NCI-H345 (cell line): ENCODE measurements around the gene ADAM11.
"Not testable (repeated sequence)": the region's sequence is repeated elsewhere in the genome, so short reads cannot be mapped to it uniquely, and the experiment has no call there.

ENCODE experiments used
- DNase-seq: peaks from one replicate; lab custom pipeline; 2025; lab: John Stamatoyannopoulos, UW

The ADAM11 gene

DNA sequence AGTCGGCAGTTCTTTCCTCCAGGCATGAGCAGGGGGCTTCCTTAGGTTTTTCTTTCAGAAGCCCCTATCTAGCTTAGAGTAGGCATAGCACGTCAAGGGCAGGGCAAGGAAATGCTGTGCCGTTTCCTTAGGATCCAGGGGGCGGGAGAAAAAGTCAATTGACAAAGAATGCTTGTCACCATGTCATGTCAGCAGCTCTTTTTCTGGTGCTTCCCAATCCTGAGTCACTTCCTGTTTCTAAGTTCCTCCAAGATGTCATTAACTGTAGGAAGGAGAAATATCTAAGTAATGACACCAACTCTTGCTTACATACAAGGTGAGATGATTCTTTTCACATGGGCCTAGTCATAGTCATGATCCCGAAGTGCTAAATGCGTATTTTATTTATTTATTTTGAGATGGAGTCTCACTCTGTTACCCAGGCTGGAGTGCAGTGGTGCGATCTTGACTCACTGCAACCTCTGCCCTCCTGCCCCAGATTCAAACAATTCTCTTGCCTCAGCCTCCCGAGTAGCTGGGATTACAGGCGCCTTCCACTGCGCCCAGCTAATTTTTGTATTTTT lies 36.1 kb downstream of the ADAM11 start:
- DNase-seq, result no peak

DNA sequence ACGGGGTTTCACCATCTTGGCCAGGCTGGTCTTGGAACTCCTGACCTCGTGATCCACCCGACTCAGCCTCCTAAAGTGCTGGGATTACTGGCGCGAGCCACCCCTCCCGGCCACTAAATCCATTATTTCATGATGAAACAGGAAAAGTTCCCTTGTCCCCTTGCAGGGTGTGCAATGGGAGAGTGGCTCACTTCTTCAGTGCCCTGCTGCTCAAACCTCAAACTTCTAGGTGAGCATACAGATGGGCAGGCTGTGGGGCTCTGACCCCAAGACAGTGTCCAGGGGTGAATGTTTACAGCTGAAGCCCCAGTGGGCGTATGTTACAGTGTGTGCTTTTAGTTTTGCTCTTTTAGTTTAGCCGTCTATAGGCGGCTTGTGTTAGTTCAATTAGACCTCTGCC lies 36.6 kb downstream of the ADAM11 start:
- DNase-seq, result no peak

DNA sequence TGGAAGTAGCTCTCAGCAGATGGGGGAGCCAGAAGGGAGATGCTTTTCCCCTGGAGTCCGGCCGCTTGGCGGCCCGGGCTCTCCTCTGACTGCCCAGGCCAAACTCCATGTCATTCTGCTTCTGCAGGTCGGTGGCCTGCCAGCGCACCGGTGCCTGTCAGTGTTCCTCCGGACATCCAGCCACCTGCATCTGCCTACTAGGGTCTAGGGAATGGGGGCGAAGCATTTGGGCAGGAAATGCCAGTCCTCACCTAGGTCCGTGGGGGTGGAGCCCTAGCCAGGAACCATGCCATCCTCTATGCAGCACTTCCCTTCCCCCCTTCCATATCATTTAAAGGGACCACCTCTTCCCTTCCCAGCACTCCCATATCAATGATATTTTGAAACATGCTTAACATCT lies 37.1 kb downstream of the ADAM11 start:
- DNase-seq, result no peak

DNA sequence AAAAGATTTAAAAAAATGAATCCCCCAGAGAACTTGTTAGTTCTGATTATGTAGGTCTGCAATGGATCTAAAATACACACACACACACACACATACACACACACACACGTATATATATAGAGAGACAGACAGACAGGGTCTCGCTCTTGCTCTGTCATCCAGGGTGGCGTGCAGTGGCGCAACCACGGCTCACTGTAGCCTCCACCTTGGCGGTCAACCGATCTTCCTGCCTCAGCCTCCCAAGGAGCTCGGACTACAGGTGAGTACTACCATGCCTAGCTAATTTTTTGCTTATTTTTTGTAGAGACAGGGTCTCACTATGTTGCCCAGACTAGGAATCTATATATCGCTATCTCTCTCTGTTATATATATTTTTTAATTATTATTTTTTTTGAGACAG lies 37.9 kb downstream of the ADAM11 start:
- no peak for DNase-seq

DNA sequence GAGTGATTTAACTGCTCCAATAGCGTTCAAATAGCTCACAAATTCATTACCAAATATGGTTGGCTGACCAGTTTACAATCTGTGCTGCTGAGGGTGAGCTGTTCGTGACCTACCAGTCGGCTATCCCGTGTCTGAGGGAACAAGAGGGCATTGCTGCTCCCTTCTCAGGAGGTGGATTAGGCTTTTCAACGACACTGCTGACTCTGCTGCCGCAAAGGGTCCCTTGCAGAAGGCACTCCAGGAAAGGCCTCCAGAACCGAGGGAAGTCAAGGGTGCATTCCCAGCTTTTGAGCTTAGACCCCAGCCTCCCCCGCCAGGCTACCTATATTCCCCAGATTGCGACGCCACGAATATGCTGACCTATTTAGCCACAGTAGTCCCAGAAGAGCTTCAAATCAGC lies 39.0 kb downstream of the ADAM11 start:
- no peak for DNase-seq

DNA sequence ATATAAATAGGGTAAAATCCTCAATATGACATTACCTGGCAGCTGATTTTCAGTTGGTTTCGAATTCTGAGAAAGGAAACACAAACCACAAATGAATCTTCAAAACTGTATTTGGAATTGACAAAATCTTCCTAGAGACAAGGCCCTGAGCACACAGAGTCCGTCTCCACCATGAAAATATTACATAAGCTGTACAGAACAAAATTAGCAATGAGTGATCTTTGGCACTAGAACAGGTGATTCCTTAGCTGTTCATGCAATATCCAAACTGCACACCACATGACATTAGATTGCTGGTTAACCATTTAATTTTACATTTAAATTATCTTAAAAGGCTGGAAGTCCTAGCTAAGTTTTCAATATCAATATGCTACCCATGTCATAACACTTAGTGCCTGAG lies 39.6 kb downstream of the ADAM11 start:
- DNase-seq, result no peak

DNA sequence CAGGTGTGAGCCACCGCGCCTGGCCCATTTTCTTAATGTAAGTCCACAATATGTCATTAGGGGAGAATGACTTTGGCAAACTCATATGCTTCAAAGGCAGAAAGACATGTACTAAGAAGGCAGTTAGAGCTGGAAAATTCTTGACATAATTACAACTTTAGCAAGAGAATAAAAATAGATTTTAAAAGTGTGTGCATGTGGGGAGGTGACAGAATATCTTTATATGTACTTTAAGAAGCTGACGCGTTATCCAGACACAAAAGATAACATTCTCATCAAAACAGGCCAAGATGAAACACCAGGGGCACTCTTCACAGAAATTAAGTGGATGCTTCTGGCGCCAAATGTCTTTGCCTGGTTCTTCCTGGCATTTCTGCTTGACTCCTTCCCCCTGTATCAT lies 43.1 kb downstream of the ADAM11 start:
- DNase-seq, result no peak

DNA sequence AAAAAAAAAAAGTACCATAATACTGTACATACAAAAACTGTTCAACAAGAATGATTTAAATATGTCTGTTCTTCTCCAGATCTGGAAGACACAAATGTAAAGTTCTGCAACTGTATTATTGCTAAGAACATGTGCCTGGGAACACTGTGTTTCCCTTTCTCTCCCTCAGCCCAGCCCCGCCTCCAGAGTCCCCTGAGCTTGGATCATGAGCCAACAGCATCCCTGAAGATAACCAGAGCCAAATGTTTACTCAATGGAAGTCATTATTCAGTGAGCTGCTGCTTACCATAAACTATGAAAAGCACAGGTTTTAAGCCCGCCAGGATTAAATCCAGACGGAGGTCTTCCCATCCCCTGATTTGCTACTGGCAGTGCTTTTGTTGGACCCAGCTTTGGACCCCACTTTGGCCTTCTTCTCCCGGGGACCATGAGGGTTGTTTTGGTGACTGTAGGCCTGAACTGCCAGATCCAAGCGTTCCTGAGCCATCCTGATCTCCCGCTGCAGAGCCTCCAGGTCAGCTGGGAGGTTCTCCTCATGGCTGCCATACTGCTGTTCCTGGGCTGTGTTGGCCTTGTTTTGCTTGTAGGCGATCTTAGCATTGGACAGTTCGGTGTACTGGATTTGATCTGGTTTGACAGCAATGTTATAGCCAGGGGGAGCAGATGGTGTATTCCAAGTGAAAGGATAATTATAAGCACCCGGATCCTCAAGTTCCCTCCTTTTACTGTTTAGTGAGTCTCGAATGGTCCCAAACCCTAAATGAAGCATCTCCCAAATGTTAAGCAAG lies 45.7 kb downstream of the ADAM11 start:
- no peak for DNase-seq

DNA sequence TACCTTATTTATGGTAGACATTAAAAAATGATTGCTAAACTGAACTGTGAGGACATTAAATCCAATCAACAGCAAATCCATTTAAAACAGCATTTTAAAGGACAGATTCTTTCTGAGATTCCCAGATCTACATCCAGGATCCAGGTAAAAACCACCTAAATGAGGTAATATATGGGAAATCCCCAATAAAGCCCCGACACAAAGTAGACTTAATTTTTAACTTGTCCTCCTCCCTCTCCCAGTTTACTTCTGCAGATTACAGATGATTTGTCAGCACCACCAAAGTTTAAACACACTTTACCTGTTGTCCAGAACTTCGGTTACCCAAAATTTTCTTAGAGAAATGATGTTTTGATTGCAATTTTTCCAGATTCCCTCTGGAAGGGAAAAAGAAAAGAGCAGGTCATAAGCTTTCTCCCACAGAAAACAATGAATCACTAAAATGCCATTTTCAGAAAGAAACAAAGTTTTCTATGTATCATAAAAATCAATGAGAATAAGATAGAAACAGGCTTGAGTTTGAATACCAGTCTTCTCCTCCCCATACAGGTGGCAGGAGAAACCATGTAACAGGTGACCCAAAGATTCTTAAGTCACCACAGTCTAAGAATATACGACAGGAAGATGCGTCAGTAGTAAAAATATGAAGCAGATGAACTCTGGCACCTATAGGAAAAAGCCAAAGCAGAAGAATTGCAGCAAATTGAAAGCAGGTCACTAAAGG lies 48.5 kb downstream of the ADAM11 start:
- no peak for DNase-seq

DNA sequence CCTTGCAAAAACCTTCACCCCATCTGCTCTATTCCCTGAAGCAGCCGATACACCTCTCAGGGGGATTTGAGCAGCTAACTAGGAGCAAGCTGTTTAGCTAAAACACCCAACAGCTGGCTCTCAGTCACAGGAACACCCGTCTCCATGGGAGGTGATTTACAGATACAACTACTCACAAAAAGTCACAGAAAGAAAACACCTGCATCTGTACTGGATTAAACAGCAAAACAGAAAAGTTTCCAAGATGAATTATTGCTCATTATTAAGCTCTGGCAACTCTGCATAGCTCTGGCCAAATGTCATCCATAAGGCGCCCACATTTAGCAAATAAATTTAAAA lies 49.0 kb downstream of the ADAM11 start:
- no peak for DNase-seq

DNA sequence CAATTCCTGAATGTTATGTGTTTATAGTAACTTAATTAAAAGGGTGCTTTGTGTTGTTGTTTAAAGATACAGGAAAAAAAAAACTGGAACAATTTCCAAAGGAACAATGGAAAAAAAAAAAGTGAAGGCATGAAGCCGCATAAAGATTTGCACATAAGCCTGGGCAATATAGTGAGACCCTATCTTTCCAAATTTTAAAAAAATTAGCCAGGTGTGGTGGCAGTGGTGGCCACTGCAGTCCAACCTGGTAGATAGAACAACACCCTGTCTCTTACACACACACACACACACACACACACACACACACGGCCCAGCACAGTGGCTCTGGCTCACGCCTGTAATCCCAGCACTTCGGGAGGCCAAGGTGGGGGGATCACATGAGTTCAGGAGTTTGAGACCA lies 49.4 kb downstream of the ADAM11 start:
- no peak for DNase-seq

DNA sequence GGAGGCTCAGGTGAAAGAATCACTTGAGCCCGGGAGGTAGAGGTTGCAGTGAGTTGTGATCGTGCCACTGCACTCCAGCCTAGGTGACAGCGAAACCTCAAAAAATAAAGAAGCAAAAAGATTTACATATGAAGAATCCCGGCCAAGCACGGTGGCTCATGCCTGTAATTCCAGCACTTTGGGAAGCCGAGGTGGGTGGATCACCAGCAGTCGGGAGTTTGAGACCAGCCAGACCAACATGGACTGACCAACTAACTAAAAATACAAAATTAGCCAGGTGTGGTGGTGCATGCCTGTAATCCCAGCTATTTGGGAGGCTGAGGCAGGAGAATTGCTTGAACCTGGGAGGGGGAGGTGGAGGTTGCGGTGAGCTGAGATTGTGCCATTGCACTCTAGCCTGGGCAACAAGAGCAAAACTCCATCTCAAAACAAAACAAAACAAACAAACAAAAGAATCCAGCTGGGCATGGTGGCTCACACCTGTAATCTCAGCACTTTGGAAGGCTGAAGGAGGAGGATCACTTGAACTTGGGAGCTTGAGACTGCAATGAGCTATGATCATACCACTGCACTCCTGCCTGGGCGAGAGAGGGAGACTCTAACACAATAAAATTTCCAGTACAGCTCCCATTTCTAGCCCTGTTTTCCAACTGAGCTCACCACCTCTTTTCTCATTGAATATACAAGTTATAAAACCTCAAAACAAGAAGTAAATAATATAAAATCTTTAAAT lies 50.0 kb downstream of the ADAM11 start:
- not testable (repeated sequence) for DNase-seq

DNA sequence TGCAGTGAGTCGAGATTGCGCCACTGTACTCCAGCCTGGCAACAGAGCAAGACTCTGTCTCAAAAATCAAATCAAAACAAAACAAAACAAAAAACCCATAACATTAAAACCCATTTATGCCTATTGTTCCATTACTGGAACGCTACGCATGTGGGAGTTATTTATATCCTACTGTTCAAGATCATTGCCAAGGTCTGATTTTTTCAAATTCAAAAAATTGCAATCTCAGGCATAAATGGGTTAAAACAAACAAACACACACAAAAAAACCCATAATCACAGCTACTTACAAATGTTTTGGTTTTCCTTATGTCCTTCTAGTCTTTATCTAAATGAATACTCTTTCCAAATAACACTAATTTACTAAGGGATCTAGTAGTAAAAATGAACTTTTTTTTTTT lies 53.5 kb downstream of the ADAM11 start:
- no peak for DNase-seq

DNA sequence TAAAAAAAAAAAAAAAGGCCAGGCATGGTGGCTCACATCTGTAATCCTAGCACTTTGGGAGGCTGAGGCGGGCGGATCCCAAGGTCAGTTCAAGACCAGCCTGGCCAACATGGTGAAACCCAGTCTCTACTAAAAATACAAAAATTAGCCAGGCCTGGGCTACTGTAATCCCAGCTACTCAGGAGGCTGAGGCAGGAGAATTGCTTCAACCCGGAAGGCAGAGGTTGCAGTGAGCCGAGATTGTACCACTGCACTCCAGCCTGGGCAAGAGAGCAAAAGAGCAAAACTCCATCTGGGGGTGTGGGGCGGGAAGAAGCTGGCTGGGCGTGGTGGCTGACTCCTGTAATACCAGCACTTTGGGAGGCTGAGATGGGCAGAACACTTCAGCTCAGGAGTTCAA lies 59.7 kb downstream of the ADAM11 start:
- DNase-seq, result not testable (repeated sequence)

DNA sequence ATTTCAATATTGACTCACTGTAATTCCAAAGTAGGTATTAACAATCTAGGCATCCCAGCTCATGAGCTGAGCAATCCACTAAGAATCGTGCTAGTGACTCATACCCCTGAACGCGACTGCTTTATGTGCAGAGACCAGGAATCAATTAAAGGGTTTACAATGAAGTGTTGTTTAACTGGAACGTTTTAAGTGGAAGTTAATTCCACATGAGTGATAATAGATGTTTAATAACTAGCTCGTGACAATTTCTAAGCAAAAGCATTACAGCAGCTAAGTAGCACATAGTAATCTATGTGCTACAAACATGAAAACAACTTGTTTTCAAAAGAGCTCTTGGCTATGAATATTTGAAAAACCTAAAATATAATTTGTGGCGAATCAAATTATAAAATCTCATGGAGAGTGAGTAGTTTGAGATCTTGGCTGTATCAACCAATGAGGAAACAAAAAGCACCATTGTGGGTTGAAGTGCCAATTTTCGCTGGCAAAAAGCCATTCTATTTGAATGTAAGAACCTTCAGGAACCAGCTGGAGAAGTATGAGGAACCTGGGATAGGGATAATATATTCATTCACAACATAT lies 61.9 kb downstream of the ADAM11 start:
- peak; percentile 81 for DNase-seq

DNA sequence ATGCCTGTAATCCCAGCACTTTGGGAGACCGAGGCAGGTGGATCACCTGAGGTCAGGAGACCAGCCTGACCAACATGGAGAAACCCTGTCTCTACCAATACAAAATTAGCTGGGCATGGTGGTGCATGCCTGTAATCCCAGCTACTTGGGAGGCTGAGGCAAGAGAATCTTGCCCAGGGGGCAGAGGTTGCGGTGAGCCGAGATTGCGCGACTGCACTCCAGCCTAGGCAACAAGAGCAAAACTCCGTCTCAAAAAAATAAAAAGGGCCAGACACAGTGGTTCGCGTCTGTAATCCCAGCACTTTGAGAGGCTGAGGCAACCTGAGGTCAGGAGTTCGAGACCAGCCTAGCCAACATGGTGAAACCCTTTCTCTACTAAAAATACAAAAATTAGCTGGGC lies 66.4 kb downstream of the ADAM11 start:
- not testable (repeated sequence) for DNase-seq

DNA sequence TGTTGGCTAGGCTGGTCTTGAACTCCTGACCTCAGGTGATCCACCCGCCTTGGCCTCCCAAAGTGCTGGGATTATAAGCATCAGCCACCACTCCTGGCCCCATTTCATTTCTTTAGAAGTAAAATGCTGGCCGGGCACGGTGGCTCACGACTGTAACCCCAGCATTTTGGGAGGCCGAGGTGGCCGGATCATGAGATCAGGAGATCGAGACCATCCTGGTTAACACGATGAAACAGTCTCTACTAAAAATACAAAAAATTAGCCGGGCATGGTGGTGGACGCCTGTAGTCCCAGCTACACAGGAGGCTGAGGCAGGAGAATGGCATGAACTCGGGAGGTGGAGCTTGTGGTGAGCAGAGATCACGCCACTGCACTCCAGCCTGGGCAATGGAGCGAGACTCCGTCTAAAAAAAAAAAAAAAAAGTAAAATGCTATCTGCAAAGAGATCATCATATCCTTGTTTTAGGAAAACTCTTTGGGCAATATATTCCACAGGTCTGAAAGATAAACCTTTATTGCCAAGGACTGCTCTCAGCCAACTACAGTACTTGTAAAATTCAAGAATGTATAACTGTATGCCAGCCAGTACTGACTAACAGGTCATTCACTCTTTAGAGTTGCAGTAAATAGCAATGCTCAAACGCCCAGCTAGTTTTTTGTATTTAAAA lies 67.5 kb downstream of the ADAM11 start:
- no peak for DNase-seq

DNA sequence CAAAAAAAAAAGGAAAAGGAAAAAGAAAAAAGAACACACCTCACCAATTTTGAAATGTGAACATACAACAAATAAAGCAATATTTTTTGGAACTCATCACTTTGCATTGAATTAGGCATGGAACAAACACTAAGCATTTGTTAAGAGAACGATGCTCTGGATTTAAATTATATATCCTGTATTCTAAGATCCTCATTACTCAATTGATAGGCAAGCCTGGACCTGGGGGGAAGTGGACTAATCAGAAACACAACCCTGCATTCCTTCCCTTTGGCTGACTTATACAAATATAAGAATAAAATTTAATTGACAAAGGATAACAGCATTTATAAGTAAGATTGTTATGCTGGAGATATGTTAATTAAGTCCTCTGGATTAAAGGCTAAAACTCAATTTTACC lies 69.1 kb downstream of the ADAM11 start:
- no peak for DNase-seq

DNA sequence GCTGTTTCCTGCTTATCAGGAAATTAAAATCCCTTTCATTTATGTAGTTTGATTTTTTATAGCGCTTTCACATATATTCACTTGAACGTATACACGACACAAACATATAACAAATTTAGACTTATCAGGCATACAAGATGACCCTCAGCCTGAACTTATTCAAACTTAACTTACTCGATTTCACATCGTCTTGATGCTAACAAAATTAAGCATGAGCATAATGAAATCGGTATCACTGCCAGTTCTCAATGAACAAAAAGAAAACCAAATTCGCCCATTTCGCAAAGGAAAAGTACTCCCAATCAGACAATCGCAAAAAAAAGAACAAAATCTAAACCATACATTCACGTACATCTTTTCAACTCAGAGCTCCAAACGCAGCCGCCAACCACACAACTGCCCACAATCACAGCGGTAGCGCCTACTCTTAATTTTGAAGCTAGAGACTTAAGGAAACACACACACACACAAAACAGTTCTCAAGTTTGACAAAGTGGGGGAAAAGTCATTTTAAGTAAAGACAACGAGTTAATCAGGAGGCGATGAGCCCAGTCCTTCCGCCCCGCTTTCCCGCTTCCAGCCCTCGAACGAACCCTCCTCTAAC lies 70.2 kb downstream of the ADAM11 start:
- DNase-seq, result peak; percentile 35

DNA sequence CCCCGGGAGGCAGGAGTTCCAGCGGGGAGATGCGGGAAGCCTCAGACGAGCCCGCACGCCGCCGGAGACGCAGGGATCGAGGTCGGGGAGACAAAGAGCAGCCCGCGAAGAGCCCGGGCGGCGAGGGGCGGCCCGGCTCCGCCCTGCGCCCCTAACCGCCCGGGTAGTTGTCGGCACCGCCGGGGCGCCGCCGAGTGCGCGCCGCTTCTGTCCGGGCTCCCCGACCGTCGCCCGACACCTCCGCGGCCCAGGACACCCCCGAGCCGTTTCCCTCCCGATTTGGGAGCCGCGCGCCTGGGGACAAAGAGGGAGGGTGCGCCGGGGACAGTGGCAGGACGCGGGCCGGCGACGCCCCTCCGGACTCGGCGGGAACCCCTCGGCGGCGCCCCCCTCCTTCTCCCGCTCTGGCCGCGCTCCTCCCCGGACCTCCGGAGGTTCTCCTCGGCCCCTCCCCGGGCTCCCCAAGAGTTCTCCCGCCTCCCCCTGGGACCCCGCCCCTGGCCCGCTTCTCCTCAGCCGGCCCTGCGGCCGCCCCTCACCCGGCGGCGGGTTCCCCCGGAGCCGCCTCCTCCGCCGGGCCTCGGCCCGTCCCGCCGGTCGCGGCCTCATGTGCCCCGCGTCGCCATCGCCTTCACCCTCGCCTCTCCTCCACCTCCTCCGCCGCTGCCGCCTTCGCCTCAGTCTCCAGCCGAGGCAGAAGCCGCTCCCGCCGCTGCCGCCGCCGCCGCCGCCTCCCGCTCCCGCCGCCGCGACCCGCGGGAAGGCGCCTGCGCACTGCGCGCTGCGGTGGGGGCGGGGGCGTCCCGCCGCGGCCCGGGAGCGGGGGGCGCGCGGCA lies 71.0 kb downstream of the ADAM11 start, which contains the start of gene GJC1:
Gene GJC1 (minus strand): TSS at position 765 of the 836 bp plus-strand sequence. CDS start 24,470 bp downstream, outside the sequence.
- DNase-seq, result peak; percentile 13
